Common myeloid progenitor, CD34-positive (primary cell): ENCODE data around the gene NOL8.

Experiments
- CTCF ChIA-PET: fragments of 350-600 bp; sonication (Branson Sonifier 250); formaldehyde crosslinking; loops from one replicate; lab custom pipeline; 2021; ENCODE audit warnings: antibody characterized with exemption; lab: Charles Lee
- POLR2A ChIA-PET: fragments of 350-600 bp; sonication (Branson Sonifier 250); formaldehyde crosslinking; loops from one replicate; lab custom pipeline; 2021; ENCODE audit warnings: antibody characterized with exemption; lab: Charles Lee
- DNase-seq, 3 donors: peaks; one replicate each; pipeline versions ENCODE4 v3.0.0 to v3.0.0-alpha.2; 2013
- H3K27ac ChIP-seq, 2 experiments: 1 replicate in 1 of 2; 2 replicates in 1 of 2; pipeline ENCODE4 v1.7.0; 2013; ENCODE audit warnings: inconsistent platforms in 2 of 2, low read length in 2 of 2, mild to moderate bottlenecking in 2 of 2, low read depth in 1 of 2, moderate library complexity in 1 of 2; ENCODE audit not compliant: severe bottlenecking in 2 of 2, insufficient read depth in 1 of 2, poor library complexity in 1 of 2
- H3K27me3 ChIP-seq, 5 experiments: replicated peaks in 2 of 5; 1 replicate in 3 of 5; 2 replicates in 2 of 5; pipeline versions ENCODE4 v1.6.1 to v1.7.0; 2013; ENCODE audit warnings: low read length in 4 of 5, mild to moderate bottlenecking in 2 of 5, moderate library complexity in 2 of 5, inconsistent platforms in 1 of 5; ENCODE audit not compliant: insufficient read depth in 5 of 5, control insufficient read depth in 4 of 5
- H3K36me3 ChIP-seq, 4 experiments: 1 replicate in 2 of 4; 2 replicates in 2 of 4; pipeline versions ENCODE4 v1.6.1 to v1.7.0; 2013; ENCODE audit warnings: low read length in 3 of 4, control low read depth in 1 of 4, mild to moderate bottlenecking in 1 of 4; ENCODE audit not compliant: control insufficient read depth in 4 of 4, insufficient read depth in 4 of 4
- H3K4me1 ChIP-seq, 4 experiments: 1 replicate in 3 of 4; 2 replicates in 1 of 4; pipeline versions ENCODE4 v1.6.1 to v1.7.1; 2013; ENCODE audit warnings: low read length in 3 of 4, mild to moderate bottlenecking in 3 of 4, control low read depth in 1 of 4, inconsistent platforms in 1 of 4, moderate library complexity in 1 of 4; ENCODE audit not compliant: control insufficient read depth in 4 of 4, insufficient read depth in 4 of 4; ENCODE audit errors: control extremely low read depth in 1 of 4
- H3K4me3 ChIP-seq, 7 experiments: 1 replicate in 4 of 7; 2 replicates in 3 of 7; pipeline versions ENCODE4 v1.5.1 to v1.7.0; 2013; ENCODE audit warnings: mild to moderate bottlenecking in 7 of 7, low read length in 6 of 7, moderate library complexity in 6 of 7, inconsistent platforms in 2 of 7, low read depth in 2 of 7, control low read depth in 1 of 7; ENCODE audit not compliant: insufficient read depth in 4 of 7, control insufficient read depth in 1 of 7; ENCODE audit errors: extremely low read depth in 1 of 7
- H3K9me3 ChIP-seq, 5 experiments: 1 replicate in 4 of 5; 2 replicates in 1 of 5; pipeline versions ENCODE4 v1.6.1 to v1.7.1; 2013; ENCODE audit warnings: low read length in 4 of 5, mild to moderate bottlenecking in 2 of 5, inconsistent platforms in 1 of 5, low read depth in 1 of 5, moderate library complexity in 1 of 5; ENCODE audit not compliant: control insufficient read depth in 4 of 5, insufficient read depth in 2 of 5; ENCODE audit errors: control extremely low read depth in 1 of 5
- WGBS: methylation state at CpG from one replicate; pipeline ENCODE4 v1.1.5; 2013; ENCODE audit not compliant: insufficient coverage; 5-methylcytosine and 5-hydroxymethylcytosine counted together

NOL8 gene

DNA sequence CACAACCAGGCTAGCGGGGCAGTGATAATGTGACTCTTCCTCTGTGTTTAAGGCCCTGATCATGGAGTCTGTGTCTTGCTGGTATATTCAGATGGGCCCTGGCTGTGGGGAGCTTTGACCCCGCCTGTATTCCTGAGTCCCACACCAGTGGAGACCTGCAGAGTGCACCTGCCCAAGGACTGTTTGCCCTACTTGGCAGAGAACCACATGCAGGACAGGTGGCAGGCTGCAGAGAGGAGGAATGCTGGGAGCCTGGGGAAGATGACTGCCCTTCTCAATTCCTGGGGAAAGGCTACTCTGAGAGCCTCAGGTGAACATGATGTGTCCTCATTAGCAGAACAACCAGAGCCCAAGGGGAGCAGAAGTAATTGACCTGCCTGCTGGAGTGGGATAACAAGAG lies 67.8 kb downstream of the NOL8 start:
- Histone ChIP-seq H3K27ac (no peak overlapping the region), H3K4me3 (no peak overlapping the region), H3K27me3 (no peaks in the 10 kb centered on the region), H3K36me3 (peaks cover 43 to 97% (median 69%) of the 10 kb centered on the region in 4 experiments), H3K4me1 (no peaks in the 10 kb centered on the region), H3K9me3 (no peaks in the 10 kb centered on the region)
- ChIA-PET POLR2A (no interaction called here), CTCF (interaction anchor here (1.0 kb wide), 1 partner anchor 119 kb away, joined by 4 read pairs; no protein-coding TSS in a partner anchor)
- DNase-seq: no peak
- WGBS: 100% methylated on average over 1 of the region's 2 CpGs

DNA sequence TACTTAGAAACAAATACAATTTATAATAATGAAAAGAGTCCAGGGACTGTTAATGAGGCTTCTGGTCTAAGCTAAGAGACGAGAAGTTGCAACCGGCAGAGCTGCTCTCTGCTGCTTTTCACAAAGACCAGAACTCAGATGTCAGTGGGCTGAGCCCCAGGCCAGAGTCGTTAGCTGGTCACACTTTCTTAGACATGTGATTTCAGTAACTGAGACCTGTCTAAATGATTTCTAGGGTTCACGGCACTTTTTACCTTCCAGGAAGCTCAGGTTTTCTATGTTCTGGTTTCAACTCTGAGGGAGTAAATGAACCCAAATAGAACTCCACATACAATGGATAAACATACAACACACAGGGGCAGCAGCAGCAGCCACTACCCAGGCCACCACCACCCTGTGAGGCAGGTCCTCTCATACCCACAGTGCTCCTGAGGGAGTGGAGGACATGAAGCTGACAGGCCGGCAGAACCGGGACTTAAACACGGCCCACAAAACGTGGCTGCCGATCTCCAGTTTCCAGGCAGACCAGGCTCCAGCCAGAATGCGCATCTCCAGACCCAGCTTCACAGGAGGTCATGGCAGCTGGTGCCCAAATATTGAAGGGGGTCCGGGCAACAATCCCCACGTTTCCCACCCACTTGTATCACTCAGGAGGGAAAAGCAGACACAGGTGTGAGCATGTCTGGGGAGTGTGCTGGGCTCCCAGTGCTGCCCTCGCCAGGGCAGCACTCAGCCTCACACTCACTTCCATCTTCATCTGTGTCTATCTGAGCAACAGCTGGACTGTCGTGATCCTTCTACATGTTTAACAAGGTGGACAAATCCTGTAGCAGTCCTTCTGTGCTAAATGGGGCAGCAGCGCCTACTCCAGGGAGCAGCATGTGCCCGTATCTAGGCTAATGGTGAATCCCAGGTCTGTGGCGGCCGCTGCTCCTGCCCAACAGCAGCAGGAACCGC lies 70.5 kb downstream of the NOL8 start:
- Histone ChIP-seq H3K4me1 (no peaks in the 10 kb centered on the region), H3K4me3 (no peak overlapping the region), H3K27me3 (no peaks in the 10 kb centered on the region), H3K36me3 (peaks cover 51 to 96% (median 78%) of the 10 kb centered on the region in 4 experiments), H3K27ac (no peak overlapping the region), H3K9me3 (no peaks in the 10 kb centered on the region)
- POLR2A ChIA-PET: no interaction called here
- CTCF ChIA-PET: interaction anchor here (1.0 kb wide), 1 partner anchor 12 kb away, joined by 3 read pairs; no protein-coding TSS in a partner anchor
- 95% methylated on average over 15 of the region's 19 CpGs for WGBS
- no peak for DNase-seq

DNA sequence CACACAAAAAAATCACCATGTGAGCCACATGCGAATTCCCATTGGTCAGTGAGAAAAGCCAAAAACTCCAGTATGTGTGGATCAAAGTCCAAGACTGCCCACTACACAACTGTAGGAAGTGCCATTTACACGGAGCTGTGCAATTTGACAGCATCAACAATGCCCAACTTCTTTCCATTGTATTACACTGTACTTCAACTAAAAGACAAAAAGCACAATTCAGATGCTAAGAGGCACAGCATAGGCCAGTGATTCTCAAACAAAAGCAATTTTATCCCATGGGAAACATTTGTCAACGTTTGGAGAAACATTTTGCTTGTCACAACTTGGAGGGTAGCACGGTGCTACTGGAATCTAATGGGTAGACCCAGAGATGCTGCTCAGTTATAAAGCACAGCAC lies 71.5 kb downstream of the NOL8 start:
- Histone ChIP-seq H3K4me1 (no peaks in the 10 kb centered on the region), H3K9me3 (no peaks in the 10 kb centered on the region), H3K27ac (no peak overlapping the region), H3K36me3 (peaks cover 50 to 96% (median 75%) of the 10 kb centered on the region in 4 experiments), H3K4me3 (no peak overlapping the region), H3K27me3 (no peaks in the 10 kb centered on the region)
- whole genome bisulfite sequencing: 90% methylated on average over 4 of the region's 4 CpGs
- no peak for DNase-seq
- ChIA-PET POLR2A (no interaction called here), CTCF (interaction anchor here (1.0 to 1.3 kb wide), 2 partner anchors 10 to 11 kb away, joined by 3 to 6 read pairs; no protein-coding TSS in a partner anchor)

DNA sequence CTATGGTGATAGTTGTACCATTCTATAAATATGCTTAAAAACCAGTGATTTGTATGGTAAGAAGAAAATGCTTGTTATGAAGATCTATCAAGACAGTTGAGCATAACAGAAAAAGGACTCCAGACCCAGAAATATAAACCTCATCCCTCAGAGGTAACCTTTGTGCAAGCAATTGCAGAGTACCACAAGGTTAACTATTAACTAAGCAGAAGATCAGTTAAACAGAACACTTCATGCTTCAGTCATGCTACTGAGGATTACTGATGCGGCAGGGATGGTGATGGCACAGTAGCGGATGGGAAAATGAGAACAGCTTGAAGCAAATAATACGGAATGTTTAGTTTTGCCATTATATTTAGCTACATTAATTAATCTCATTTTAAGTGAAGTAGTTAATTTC lies 77.2 kb downstream of the NOL8 start:
- POLR2A ChIA-PET: no interaction called here
- Histone ChIP-seq H3K4me1 (no peaks in the 10 kb centered on the region), H3K27ac (no peak overlapping the region), H3K36me3 (peaks cover 47 to 95% (median 81%) of the 10 kb centered on the region in 4 experiments), H3K9me3 (no peaks in the 10 kb centered on the region), H3K27me3 (no peaks in the 10 kb centered on the region), H3K4me3 (no peak overlapping the region)
- no CpG with 5 or more reads among the region's 3 CpGs for WGBS
- no peak for DNase-seq
- CTCF ChIA-PET: interaction anchor here (15.2 kb wide), 1 partner anchor 110 kb away, joined by 191 read pairs; no protein-coding TSS in a partner anchor
